Measurements from ENCODE around the gene GSDME. TPM values are rescaled to one million over a fixed set of nuclear protein-coding genes. Genes with fewer than 3 reads are reported as not detected.

Gene GSDME
- total and polyA plus RNA-seq, 7 donors = 1.6 to 11.9 (median 7.1) TPM

DNA sequence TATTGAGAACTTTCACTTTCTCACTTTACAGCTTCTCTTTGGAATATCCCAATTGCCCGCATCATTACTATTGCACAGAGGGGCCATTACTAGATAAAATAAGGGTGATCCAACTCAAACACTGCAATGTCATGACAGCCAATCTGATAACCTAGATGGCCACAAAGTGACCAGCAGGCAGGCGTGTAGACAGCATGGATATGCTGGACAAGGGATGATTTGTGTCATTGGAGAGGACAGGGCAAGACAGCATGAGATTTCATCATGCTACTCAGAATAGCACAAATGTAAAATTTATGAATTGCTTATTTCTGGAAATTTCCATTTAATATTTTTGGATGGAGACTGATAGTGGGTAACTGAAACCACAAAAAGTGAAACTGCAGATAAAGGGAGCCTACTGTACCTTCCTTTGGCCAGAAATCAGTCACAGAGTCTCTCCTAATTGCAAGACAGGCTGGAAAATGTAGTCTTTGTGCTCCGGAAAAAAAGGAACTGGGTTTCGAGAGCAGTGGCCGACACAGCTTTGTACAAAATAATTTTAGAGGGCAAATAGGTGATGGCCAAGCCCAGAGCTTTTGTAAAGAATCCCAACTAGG lies 6.1 kb upstream of the GSDME start:
- no peaks in the 10 kb centered on the region for H3K36me3 ChIP-seq
- no peak overlapping the region for H3K4me3 ChIP-seq
- peaks cover 0 to 1% (median 0%) of the 10 kb centered on the region in 4 donors for H3K4me1 ChIP-seq
- no peak overlapping the region for H3K27ac ChIP-seq
- TF ChIP-seq POLR2AphosphoS5 (IDR thresholded peaks at IDR 0.05) (no peak), POLR2A (IDR thresholded peaks at IDR 0.05) (no peak), EP300 (IDR thresholded peaks at IDR 0.05) (no peak)
- TF ChIP-seq, protein P1, sequence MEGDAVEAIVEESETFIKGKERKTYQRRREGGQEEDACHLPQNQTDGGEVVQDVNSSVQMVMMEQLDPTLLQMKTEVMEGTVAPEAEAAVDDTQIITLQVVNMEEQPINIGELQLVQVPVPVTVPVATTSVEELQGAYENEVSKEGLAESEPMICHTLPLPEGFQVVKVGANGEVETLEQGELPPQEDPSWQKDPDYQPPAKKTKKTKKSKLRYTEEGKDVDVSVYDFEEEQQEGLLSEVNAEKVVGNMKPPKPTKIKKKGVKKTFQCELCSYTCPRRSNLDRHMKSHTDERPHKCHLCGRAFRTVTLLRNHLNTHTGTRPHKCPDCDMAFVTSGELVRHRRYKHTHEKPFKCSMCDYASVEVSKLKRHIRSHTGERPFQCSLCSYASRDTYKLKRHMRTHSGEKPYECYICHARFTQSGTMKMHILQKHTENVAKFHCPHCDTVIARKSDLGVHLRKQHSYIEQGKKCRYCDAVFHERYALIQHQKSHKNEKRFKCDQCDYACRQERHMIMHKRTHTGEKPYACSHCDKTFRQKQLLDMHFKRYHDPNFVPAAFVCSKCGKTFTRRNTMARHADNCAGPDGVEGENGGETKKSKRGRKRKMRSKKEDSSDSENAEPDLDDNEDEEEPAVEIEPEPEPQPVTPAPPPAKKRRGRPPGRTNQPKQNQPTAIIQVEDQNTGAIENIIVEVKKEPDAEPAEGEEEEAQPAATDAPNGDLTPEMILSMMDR (IDR thresholded peaks at IDR 0.05) = no peak
- no peaks in the 10 kb centered on the region for H3K9me3 ChIP-seq
- no peaks in the 10 kb centered on the region for H3K27me3 ChIP-seq
- 75 to 80% methylated on average over 5 of the region's 5 CpGs for WGBS, 2 donors
- intact Hi-C loops (cut with DNase I) = no loop called here
- DNase-seq = no peak

DNA sequence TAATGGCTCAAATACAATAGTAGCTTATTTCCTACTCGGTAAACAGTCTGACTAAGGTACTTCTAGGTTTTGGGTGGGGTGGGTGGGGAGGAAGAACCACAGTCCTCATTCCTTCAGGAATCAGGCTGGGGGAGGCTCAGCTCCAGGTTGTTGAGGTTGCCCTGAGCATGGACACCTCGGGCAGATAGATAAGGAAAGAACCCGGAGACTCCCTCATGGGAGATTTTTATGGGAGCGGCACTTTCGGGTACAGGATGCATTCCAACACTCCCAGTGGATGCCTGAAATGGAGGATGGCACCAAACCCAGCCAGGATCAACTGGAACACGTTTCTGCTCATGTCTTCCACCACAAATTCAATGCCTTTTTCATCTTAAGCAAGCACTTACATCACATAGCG lies 5.5 kb upstream of the GSDME start:
- intact Hi-C loops (cut with DNase I) = no loop called here
- H3K9me3 ChIP-seq = no peaks in the 10 kb centered on the region
- TF ChIP-seq POLR2A (IDR thresholded peaks at IDR 0.05) (no peak), EP300 (IDR thresholded peaks at IDR 0.05) (no peak), POLR2AphosphoS5 (IDR thresholded peaks at IDR 0.05) (no peak)
- TF ChIP-seq, protein P1 (IDR thresholded peaks at IDR 0.05) = no peak
- no peak for DNase-seq
- H3K27me3 ChIP-seq = no peaks in the 10 kb centered on the region
- H3K4me3 ChIP-seq = no peak overlapping the region
- H3K4me1 ChIP-seq = peaks cover 0 to 8% (median 4%) of the 10 kb centered on the region in 4 donors
- WGBS, 2 donors = 66 to 81% methylated on average over 7 of the region's 7 CpGs
- H3K27ac ChIP-seq = no peak overlapping the region
- H3K36me3 ChIP-seq = no peaks in the 10 kb centered on the region

DNA sequence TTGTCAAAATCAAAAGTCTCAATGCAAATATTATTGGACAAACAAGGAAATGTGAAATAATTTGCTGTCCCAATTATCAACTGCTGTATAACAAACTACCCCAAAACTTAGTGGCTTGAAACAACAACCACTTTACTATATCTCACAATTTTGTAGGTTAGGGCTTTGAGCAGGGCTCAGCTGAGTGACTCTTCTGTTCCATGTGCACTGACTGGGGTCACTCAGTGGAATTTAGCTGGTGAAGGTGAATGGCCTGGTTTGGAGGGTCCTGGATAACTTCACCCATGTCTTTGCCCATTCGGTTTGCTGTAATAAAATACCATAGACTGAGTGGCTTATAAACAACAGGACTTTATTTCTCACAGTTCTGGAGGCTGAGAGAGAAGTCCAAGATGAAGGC lies 3.7 kb upstream of the GSDME start:
- Histone ChIP-seq H3K4me1 (peaks cover 0 to 15% (median 10%) of the 10 kb centered on the region in 4 donors), H3K4me3 (no peak overlapping the region), H3K27ac (no peak overlapping the region), H3K27me3 (no peaks in the 10 kb centered on the region), H3K36me3 (no peaks in the 10 kb centered on the region), H3K9me3 (no peaks in the 10 kb centered on the region)
- WGBS, 2 donors = 79 to 87% methylated on average over 1 of the region's 1 CpG
- no peak for DNase-seq
- no peak for TF ChIP-seq POLR2AphosphoS5 (IDR thresholded peaks at IDR 0.05)
- no peak for TF ChIP-seq EP300 (IDR thresholded peaks at IDR 0.05)
- TF ChIP-seq POLR2A (IDR thresholded peaks at IDR 0.05) = no peak
- TF ChIP-seq, protein P1 (IDR thresholded peaks at IDR 0.05) = no peak
- intact Hi-C loops (cut with DNase I) = no loop called here

DNA sequence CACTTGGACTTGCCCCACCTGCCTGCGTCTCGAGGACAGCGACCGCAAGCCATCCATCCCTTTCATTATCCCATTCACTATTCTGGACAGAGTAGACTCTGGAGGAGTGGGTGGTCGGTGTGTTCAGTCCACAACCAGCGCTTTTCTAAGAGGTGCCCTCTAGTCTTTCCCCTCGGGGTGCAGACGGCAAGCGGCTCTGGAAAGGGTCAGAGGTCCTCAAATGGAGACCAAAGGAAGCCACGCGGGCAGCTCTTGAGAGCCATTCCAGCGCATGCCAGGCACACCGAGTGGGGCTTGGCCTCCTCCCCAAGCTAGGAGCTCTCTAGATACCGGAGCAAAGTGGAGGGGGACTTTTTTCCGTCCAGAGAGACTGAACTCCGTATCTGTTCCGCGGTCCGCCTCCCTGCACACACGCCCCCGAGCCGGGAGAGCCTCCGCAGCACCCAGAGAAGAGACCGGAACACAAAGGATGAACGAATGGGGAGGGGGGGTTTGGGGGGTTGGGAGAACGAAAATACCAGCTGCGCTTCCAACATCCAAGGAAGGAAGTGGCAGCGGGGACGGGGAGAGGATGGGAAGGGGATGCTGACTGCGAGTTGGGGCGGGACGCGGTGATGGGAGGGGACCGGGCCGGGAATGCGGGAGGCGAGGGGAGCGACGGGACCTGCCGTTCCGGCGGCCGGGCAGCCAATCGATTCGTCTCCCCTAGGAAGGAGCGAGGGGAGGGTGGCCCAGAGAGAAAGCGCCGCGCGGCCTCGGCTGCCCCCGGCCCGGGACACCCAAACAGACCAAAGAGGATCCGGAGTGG lies 515 bp downstream of the GSDME start:
- 7% methylated on average over 54 of the region's 54 CpGs for WGBS, 2 donors
- Histone ChIP-seq H3K4me3 (peak overlapping the region; percentile 59 to 79 (median 77)), H3K4me1 (peaks cover 0 to 15% (median 10%) of the 10 kb centered on the region in 4 donors), H3K27me3 (no peaks in the 10 kb centered on the region), H3K9me3 (no peaks in the 10 kb centered on the region), H3K36me3 (no peaks in the 10 kb centered on the region), H3K27ac (peak overlapping the region; percentile 82 to 89 (median 84))
- intact Hi-C loops (cut with DNase I) = loop anchor here (5.0 kb wide), 1 partner anchor 184 kb away; the partner anchor contains the start of gene PALS2
- TF ChIP-seq POLR2AphosphoS5 (IDR thresholded peaks at IDR 0.05) (no peak), POLR2A (IDR thresholded peaks at IDR 0.05) (no peak), EP300 (IDR thresholded peaks at IDR 0.05) (no peak)
- TF ChIP-seq, protein P1 (IDR thresholded peaks at IDR 0.05) = no peak
- DNase-seq = peak; percentile 80
